ENCODE measurements around the gene FSTL4.

Gene FSTL4

DNA sequence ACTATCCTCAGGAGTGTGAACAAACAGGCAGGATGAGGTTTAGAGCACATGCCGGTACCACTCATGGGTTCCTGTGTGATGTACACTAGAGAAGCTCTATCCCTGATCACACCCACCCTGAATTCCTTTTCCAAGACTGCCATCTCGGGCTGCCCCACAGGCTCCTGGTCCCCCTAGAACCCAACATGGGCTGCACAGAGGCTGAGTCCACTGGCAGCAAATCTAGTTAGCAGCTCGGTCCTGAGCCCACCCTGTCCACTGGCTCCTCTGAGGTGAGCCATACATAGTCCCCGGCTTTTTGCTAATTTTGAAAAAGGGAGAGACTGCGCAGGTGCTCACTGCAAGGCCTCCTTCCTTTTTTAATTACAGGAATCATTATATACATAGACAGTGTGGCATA is 227.0 kb downstream of the FSTL4 start:
- DNase-seq (ENCODE audit: low read depth): no peak

DNA sequence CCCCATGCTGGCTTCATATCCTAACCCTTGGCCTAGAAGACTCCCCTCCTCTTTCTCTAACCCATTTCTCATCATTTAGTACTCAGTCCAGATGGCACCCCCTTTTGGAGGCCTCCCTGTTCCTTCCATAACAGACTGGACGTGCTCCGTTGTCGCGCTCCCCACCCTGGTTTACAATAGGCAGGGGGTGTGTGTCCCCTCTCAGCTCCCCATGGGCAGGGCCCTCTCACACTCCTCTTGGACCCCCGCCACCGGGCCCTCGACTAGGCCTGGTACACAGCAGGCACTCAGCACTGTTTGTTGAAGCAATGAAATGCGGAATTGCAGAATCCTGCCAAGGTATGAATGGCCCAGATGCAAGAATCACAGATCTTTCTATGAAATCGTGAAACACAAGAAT is 227.4 kb downstream of the FSTL4 start:
- DNase-seq (ENCODE audit: low read depth): no peak

DNA sequence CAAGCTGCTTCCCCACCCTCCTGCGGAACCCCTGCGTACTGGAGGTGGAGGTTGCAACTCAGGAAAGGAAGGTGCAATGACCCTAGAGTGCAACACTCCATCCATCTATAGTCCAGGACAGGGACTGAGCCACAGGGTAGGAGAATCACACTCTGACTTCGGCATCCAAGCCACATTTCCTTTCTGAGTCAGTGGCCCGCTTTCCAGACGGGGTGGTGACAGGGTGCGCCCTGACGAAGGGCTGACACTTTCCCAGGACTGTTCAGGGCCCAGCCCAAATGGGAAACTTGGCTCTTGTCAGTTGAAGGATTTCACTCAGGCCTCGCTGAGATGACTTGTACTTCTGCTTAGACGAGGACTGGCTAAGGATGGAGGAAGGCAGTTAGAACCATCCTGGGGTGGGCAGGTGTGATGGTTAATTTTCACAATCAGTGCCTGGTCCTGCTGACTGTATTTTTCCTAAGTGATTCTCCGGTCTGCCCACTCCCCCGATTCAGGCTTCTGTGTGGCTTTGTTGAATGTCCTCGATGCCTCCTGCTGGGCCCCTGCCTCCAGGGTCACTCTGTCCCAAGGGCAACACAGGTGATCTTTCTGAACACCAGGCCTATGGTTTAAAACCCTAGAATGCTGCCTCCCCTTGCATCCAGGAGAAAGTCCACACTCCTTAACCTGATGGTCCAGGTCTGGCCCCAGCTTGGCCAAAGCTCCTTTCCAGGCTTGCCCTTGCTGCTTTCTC is 228.1 kb downstream of the FSTL4 start:
- no peak for DNase-seq (ENCODE audit: low read depth)

DNA sequence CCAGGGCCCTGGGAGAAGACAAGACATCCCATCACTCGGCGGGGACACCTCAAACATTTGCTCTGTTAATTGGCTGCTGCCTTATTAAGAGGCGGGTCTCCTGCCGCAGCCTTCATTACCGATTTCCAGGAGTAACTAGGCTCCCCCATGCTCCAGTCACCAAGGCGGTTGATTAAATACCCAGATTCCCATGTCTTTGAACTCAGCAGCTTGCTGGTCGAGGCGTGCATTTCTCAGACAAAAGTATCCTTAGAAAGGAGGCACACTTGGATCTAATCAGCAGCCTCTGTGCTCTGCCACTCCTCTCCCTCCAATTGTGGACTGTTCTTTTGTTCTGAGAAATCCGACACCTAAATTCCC is 228.8 kb downstream of the FSTL4 start:
- no peak for DNase-seq (ENCODE audit: low read depth)

DNA sequence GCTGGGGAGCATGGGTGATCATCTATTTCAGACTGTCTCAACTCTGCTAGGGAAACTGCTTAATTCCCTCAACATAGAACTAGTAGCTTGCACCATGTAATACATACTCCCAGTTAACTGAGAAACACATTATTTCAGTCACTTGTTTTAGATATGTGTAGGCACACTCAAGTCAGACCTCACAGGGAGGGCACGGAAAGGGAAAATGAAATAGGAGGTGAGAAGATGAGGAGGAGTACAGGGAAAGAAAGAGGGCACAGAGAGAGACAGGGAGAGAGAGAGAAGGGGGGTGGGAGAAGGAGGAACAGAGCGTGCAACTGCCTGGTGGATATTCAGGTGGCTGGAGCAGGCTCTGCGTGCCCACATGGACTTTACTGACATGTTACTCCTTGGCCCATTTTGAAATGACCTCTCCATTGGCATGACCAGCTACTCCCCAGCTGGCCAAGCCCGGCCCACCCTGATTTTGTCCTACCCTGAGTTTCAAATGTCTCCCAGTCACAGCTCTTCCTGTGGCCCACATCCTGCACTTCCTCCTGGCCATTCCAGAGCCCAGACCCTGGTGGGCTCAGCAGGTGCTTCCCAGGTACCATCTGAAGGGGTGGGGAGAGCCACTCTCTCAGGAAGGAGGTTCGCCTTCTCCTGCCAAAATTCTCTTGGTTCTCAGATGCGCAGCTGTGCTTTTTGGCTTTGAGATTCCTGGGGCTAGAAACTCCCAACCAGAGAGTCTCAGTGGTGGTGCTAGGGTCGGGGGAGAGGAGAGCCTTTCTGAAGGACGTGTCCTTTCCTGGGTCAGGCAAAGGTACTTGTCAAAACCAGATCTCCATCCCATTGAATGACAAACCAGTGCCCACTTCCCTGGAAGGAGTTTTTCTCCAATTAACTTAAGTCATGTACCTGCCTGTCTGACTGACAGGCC is 229.4 kb downstream of the FSTL4 start:
- DNase-seq (ENCODE audit: low read depth): no peak

DNA sequence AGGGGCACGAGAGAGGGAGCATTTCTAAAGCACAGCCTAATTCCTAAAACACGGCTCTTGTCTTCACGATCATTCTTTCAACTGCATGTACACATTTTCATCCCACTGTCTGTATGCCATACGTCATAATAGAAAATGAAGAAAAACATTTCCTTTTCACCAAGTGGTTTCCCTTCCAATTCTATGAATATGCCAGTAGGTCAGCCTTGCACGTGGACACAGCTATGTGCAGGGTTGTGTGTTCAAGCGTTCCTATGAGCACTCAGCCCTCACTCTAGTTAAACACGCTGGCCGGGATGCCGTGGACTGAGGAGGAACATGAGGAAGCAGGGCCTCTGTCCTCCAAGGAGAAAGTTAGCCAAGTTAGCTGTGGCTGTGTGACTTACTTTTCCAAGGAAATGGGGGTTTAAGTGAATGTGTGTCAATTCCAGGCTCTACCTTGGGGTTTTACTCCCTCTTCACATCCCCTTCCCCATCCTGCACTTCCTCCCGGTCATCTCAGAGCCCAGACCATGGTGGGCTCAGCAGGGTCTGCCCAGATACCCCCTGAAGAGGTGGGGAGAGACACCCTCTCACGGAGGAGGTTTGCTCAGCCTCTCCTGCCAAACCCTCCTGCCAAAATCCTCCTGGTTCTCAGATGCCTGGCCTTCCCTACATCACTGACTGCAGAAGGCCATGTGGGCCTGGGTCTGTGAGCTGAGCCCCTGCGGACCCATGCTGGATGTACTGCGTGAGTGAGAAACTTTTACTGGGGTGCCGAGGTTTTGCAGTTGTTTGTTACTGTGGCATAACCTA is 230.6 kb downstream of the FSTL4 start:
- DNase-seq (ENCODE audit: low read depth): no peak

DNA sequence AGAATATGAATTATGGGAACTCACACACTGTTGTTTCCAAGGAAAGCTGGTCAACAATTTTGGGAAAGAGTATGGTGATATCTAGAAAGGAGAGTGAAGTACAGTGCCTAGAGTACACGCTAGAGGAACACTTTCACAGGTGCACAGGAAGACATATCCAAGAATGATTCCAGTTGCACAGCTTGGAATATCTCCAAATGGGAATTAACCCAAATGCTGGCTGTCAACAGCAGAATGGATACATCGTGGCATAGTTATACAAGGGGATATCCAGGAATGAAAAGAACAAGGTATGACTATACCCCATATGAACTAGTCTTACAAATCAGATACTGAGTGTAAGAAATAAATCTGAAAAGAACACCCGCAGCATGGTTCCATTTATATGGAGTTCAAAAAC is 231.3 kb downstream of the FSTL4 start:
- DNase-seq (ENCODE audit: low read depth): no peak

GRCh38 chr5:133377736-133378135 is 234.6 kb downstream of the FSTL4 start:
- no peak for DNase-seq (ENCODE audit: low read depth)

DNA sequence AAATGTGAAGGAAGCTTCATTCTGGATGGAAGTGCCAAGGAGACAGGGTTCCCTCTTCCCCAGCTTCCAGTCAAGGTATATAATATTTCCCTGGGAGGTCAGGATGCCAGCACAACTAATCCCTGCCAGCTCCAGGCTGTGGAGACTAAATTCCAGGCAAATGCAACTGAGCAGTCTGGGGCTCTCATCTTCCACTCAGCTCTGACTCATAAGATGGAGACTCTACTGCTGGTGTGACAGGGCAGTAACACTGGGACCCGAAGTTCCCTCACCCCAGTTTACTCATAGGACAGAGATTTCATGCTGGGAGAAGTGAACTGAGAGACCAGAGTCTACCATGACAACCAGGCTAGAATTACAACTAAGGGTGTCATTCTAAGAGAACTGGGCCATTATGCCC is 235.4 kb downstream of the FSTL4 start:
- DNase-seq (ENCODE audit: low read depth): no peak

GRCh38 chr5:133373121-133373870 is 239.0 kb downstream of the FSTL4 start:
- no peak for DNase-seq (ENCODE audit: low read depth)

- DNase-seq (ENCODE audit: low read depth): no peak
These were observed 239.9 kb downstream of the FSTL4 start for GRCh38 chr5:133372293-133372937.

DNA sequence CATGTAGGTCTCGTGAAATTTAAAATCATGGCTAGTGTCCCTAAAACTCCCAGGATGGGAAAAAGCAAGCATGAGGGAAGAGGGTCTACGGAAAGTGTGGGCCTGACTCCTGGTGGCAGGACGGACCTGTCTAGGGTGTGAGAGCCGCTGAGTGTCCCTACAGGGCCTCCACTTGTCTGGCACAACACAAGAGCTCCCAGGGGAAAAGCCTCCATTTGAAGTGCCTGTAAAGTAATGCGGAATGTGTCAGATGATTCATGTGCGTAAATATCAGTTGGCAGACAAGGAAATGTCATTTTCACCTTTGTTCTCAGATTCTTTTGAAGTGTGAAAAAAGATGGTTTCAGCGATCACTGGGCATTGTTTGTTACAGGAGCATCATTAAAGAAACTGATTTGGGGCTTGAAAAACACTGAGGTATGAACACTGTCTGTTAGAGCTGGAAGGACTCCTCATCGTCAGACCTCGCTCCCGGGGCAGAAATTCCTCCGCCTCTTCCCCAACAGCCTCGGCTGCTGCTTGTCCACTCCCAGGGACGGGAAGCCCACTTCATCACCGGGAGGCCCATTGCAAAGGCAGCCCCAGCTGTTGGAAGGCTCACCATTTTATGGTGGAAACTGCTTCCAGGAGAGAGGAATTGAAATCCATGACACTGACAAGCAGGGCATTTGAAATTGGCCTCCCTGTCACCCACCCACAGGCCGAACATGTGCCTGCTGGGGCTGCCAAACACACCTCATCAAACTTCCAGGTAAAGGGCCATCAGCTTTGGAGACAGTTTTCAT is 240.8 kb downstream of the FSTL4 start:
- DNase-seq (ENCODE audit: low read depth): no peak

DNA sequence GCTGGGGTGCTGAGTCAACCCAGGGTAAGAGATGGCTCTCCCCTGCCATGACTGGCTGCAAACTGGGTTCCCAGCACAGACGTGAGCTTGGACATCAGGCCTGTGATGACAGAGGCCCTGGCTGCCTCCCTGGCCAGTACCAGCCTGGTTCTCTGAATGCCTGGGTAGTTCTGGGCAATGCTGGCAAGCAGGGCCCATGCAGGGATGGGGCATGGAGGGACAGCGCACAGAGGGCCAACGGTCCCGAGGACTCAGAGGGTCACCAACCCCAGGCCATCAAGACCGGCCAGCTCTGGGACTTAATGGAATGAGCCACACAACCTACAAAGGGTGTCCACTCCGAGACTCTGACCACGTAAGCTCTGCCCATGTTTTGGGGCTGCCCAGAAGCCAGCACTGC is 241.4 kb downstream of the FSTL4 start:
- DNase-seq (ENCODE audit: low read depth): no peak

GRCh38 chr5:133370036-133370831 is 242.1 kb downstream of the FSTL4 start:
- DNase-seq (ENCODE audit: low read depth): no peak

DNA sequence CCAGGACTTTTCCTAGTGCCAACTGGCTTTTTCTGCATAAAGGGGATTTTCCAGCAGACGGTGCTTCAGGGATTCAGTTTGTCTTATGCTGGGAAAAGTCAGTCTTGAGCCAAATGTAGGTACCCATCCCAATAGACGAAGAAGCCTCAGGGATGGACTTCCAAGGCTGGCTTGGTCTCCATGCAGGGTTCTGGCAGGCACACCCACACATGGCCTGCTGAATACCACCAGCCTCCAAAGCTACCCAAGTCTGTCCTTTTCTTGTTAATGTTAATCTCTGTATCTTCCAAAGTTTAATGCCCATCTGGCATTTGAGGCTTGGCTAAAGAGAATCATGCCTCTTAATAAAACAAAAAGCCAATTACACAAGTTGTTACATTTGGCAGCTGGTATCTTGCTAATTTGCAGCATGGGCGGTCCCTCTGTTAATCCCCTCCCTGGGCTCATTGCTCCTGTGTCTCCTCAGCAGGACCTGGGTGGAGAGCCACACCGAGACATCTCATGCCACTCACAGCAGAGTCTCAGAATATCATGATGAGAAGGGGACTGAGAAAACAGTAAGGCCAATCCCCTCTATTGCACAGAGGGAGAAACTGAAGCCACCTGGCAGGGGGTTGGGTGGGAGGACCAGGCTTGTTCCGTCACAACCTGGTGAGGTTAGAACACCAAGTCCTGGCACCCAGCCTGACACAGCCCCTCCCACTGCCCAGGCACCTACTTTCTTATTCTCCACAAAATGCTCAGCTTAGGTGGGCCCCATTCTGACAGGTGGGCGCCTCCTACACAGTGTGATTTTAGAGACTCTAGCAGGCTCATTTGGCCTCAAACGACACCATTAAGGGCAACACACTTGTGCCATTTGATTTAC is 243.2 kb downstream of the FSTL4 start:
- no peak for DNase-seq (ENCODE audit: low read depth)

DNA sequence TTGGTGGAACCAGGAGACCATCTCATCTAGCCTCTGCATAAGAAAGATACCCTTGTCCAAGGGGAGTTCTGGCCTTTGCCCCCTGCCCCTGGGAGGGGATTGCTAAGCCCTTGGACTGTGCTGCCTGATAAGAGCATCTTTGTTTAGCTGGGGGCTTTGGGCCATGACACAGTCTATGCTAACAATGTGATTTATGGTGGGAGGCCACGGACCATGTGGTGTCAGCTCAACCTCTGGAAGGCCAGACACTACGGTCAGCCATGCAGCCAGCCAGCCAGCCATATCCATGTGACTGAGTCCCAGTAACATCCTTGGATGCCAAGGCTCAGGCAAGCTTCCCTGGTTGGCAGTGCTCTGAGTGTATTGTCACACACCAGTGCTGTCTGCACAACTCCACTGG is 244.4 kb downstream of the FSTL4 start:
- no peak for DNase-seq (ENCODE audit: low read depth)

- no peak for DNase-seq (ENCODE audit: low read depth)
These were observed 245.1 kb downstream of the FSTL4 start for GRCh38 chr5:133367071-133367786.

DNA sequence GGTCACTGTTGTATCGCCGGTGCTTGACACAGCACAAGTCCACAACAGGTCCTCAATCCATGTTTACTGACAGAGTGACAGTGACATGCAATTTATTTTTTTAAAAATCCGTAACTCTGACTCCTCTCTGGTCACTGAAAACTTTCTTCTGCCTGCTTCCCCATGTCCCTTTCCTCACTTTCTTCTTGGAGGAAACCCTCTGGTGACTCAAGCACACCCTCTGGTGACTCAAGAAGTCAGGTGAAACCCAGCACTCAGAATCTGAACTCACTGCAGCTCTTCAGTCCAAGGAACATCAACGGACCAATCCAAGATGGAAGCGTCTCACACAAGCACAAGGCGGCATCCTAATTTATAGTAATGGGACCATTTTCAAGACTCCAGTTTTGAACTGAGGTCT is 245.9 kb downstream of the FSTL4 start:
- no peak for DNase-seq (ENCODE audit: low read depth)

Data from stimulated activated CD8-positive, alpha-beta memory T cell treated with anti-CD3 and anti-CD28 coated beads, Interleukin-4, amount 100 ng/mL, for 24 hours (primary cell).